ENCODE measurements around the gene MRPL23.

GRCh38 chr11:1927026-1927847, 19.9 kb upstream of the MRPL23 start:
- TF ChIP-seq ZNF274 (IDR thresholded peaks at IDR 0.05; ENCODE audit: low read depth, low read length) (no peak), CTCF (IDR thresholded peaks at IDR 0.05 in 2 of 3, conservative IDR thresholded peaks at IDR 0.05 in 1 of 3; ENCODE audit: borderline replicate concordance in 1 of 3, insufficient read depth in 1 of 3, low read depth in 2 of 3, low read length in 2 of 3) (no peak), POLR2A (IDR thresholded peaks at IDR 0.05; ENCODE audit: borderline replicate concordance, extremely low read depth, insufficient read depth, insufficient read length) (no peak), POLR2AphosphoS5 (IDR thresholded peaks at IDR 0.05; ENCODE audit: low read depth, low read length) (no peak)
- TF ChIP-seq, protein P1, sequence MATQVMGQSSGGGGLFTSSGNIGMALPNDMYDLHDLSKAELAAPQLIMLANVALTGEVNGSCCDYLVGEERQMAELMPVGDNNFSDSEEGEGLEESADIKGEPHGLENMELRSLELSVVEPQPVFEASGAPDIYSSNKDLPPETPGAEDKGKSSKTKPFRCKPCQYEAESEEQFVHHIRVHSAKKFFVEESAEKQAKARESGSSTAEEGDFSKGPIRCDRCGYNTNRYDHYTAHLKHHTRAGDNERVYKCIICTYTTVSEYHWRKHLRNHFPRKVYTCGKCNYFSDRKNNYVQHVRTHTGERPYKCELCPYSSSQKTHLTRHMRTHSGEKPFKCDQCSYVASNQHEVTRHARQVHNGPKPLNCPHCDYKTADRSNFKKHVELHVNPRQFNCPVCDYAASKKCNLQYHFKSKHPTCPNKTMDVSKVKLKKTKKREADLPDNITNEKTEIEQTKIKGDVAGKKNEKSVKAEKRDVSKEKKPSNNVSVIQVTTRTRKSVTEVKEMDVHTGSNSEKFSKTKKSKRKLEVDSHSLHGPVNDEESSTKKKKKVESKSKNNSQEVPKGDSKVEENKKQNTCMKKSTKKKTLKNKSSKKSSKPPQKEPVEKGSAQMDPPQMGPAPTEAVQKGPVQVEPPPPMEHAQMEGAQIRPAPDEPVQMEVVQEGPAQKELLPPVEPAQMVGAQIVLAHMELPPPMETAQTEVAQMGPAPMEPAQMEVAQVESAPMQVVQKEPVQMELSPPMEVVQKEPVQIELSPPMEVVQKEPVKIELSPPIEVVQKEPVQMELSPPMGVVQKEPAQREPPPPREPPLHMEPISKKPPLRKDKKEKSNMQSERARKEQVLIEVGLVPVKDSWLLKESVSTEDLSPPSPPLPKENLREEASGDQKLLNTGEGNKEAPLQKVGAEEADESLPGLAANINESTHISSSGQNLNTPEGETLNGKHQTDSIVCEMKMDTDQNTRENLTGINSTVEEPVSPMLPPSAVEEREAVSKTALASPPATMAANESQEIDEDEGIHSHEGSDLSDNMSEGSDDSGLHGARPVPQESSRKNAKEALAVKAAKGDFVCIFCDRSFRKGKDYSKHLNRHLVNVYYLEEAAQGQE (IDR thresholded peaks at IDR 0.05; ENCODE audit: low read depth), result no peak

Measured in HCT116 (cell line).